RWPE2 (cell line): ENCODE measurements around the gene TCERG1L.

ENCODE experiments used
- ATAC-seq: fragments of 200-7000 bp; cut with Tn5 transposase; 3 replicates; pipeline ENCODE4 v1.9.1; 2021; ENCODE audit warnings: low read depth
- DNase-seq: peaks from one replicate; pipeline ENCODE4 v3.0.0-alpha.2; 2020; ENCODE audit warnings: low spot score
- H3K27ac ChIP-seq: fragments of 450-650 bp; 2 replicates; pipeline ENCODE4 v1.5.1; 2017; ENCODE audit warnings: mild to moderate bottlenecking; ENCODE audit not compliant: poor library complexity, severe bottlenecking
- H3K27me3 ChIP-seq: fragments of 250-450 bp; sonication (Bioruptor Pico); 2 replicates; pipeline ENCODE4 v1.5.1; 2021; ENCODE audit warnings: mild to moderate bottlenecking, moderate library complexity; ENCODE audit not compliant: insufficient read depth, poor library complexity, severe bottlenecking
- H3K36me3 ChIP-seq: fragments of 250-450 bp; sonication (Bioruptor Pico); 2 replicates; pipeline ENCODE4 v1.5.1; 2020; ENCODE audit warnings: low read depth, mild to moderate bottlenecking, moderate library complexity
- H3K4me1 ChIP-seq: fragments of 250-450 bp; sonication (Bioruptor Pico); 2 replicates; pipeline ENCODE4 v1.5.1; 2021; ENCODE audit warnings: mild to moderate bottlenecking, moderate library complexity; ENCODE audit not compliant: insufficient read depth, poor library complexity, severe bottlenecking
- H3K4me3 ChIP-seq: fragments of 250-450 bp; sonication (Bioruptor Pico); 2 replicates; pipeline ENCODE4 v1.5.1; 2021; ENCODE audit warnings: mild to moderate bottlenecking, moderate library complexity; ENCODE audit not compliant: severe bottlenecking
- H3K9me3 ChIP-seq: fragments of 250-450 bp; sonication (Bioruptor Pico); 2 replicates; pipeline ENCODE4 v1.5.1; 2021; ENCODE audit warnings: mild to moderate bottlenecking, moderate library complexity; ENCODE audit not compliant: severe bottlenecking
- CTCF ChIP-seq: fragments of 450-650 bp; IDR thresholded peaks from one replicate; pipeline ENCODE4 v1.5.1; 2017; ENCODE audit warnings: mild to moderate bottlenecking, moderate library complexity; ENCODE audit not compliant: poor library complexity, severe bottlenecking

Gene TCERG1L

DNA sequence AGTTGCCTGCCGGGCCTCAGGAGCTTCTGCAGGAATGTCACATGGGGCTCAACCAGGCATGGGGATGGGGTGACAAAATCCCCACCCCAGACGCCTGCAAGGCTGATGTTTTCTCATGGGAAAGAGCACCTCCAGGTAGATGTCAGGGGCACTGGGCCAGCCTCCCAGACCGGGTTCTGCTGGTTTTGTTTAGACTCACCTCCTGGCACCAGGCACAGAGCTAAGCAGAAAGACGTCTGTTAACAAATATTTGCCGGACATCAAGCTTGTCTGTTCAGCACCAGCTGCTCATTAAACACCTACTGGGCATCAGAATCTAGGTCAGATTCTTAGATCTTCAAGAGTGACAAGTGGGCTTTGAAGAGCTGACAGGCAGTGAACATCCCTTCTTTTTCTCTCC, 34.9 kb upstream of the TCERG1L start:
- H3K4me3 ChIP-seq = no peak overlapping the region
- ATAC-seq = no peak
- no peak for TF ChIP-seq CTCF
- DNase-seq = no peak
- H3K27ac ChIP-seq = no peak overlapping the region
- H3K36me3 ChIP-seq = no peaks in the 10 kb centered on the region
- H3K9me3 ChIP-seq = no peaks in the 10 kb centered on the region
- H3K4me1 ChIP-seq = no peaks in the 10 kb centered on the region
- no peaks in the 10 kb centered on the region for H3K27me3 ChIP-seq

GRCh38 chr10:131345691-131346090, 34.2 kb upstream of the TCERG1L start:
- H3K27me3 ChIP-seq = no peaks in the 10 kb centered on the region
- no peaks in the 10 kb centered on the region for H3K36me3 ChIP-seq
- H3K9me3 ChIP-seq = no peaks in the 10 kb centered on the region
- H3K4me3 ChIP-seq = no peak overlapping the region
- TF ChIP-seq CTCF = no peak
- no peaks in the 10 kb centered on the region for H3K4me1 ChIP-seq
- ATAC-seq (no peak), DNase-seq (no peak)
- H3K27ac ChIP-seq = no peak overlapping the region

DNA sequence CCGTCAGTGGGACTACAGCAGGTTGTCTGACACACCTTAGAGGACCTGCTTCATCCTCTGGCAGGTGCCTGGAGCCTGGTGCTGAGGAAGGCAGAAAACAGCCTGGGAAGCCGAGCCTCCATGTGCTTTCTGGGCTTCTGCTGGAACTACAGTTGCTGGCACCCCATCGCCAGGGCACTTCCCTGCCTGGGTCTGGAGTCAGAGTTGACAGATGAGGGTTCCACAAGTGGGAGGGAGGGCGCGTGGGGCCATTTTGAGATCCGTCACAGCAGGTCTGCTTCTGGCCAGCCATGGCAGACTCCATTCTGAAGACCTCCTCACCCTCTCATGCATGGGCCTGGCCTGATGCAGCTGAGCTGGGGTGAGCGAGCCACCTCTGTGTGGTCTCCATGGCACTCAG, 33.2 kb upstream of the TCERG1L start:
- no peak for DNase-seq
- Histone ChIP-seq H3K36me3 (no peaks in the 10 kb centered on the region), H3K27ac (no peak overlapping the region), H3K4me3 (no peak overlapping the region), H3K27me3 (no peaks in the 10 kb centered on the region), H3K9me3 (no peaks in the 10 kb centered on the region), H3K4me1 (no peaks in the 10 kb centered on the region)
- TF ChIP-seq CTCF = no peak
- no peak for ATAC-seq

DNA sequence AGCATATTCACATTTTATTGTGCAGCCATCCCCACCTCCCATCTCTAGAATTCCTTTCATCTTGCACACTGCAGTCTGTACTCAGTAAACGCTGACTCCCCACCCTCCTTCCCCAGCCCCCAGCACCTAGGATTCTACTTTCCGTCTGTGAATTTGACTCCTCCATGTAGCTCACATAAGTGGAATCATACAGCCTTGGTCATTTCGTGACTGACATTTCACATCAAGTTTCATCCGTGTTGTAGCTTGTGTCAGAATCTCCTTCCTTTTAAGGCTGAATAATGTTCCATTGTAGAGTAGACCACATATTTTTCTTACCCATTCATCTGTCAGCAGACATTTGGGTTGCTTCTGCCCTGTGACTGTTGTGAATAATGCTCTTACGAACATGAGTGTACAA, 26.2 kb upstream of the TCERG1L start:
- H3K36me3 ChIP-seq = no peaks in the 10 kb centered on the region
- H3K27ac ChIP-seq = no peak overlapping the region
- no peak overlapping the region for H3K4me3 ChIP-seq
- no peaks in the 10 kb centered on the region for H3K27me3 ChIP-seq
- no peaks in the 10 kb centered on the region for H3K4me1 ChIP-seq
- no peaks in the 10 kb centered on the region for H3K9me3 ChIP-seq
- ATAC-seq (no peak), DNase-seq (no peak)
- TF ChIP-seq CTCF = no peak

DNA sequence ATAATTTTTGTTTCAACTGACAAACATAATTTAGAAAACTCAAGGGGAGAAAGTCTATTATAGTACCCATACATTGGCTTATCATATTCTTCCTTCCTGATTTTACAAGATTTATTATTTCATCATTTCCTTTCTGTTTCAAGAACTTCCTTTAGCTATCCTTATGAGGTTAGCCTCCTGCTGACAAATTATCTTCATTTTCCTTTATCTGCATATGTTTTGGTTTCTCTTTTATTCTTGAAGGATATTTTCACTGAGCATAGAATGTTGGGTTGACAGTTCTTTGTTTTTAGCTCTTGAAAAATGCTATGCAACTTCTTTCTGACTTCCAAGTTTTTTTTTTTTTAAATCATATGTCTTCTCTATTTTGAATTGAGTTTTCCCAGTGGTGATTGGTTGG, 21.3 kb upstream of the TCERG1L start:
- Histone ChIP-seq H3K9me3 (no peaks in the 10 kb centered on the region), H3K27me3 (peaks cover 6% of the 10 kb centered on the region), H3K4me1 (no peaks in the 10 kb centered on the region), H3K36me3 (no peaks in the 10 kb centered on the region), H3K27ac (no peak overlapping the region), H3K4me3 (no peak overlapping the region)
- TF ChIP-seq CTCF = no peak
- no peak for DNase-seq
- ATAC-seq = no peak
